Measurements from ENCODE around the gene EVL.

Gene EVL

GRCh38 chr14:100064335-100065092, 708 bp upstream of the EVL start:
- in situ Hi-C loops (cut with HindIII; ENCODE audit: low sequenced_read_pairs) = loop anchor here (5.0 kb wide), 1 partner anchor 68 kb away; no protein-coding TSS in a partner anchor

GRCh38 chr14:100065942-100066574, 836 bp downstream of the EVL start:
- in situ Hi-C loops (cut with HindIII; ENCODE audit: low sequenced_read_pairs) = loop anchor here (5.0 kb wide), 1 partner anchor 66 kb away; no protein-coding TSS in a partner anchor

GRCh38 chr14:100066962-100067361, 1.7 kb downstream of the EVL start:
- in situ Hi-C loops (cut with HindIII; ENCODE audit: low sequenced_read_pairs) = loop anchor here (5.0 kb wide), 1 partner anchor 65 kb away; no protein-coding TSS in a partner anchor

- in situ Hi-C loops (cut with HindIII; ENCODE audit: low sequenced_read_pairs) = loop anchor here (5.0 kb wide), 1 partner anchor 65 kb away; no protein-coding TSS in a partner anchor
Measured at GRCh38 chr14:100067481-100067880, 2.3 kb downstream of the EVL start.

GRCh38 chr14:100067971-100068959, 3.0 kb downstream of the EVL start:
- in situ Hi-C loops (cut with HindIII; ENCODE audit: low sequenced_read_pairs) = loop anchor here (5.0 kb wide), 1 partner anchor 64 kb away; no protein-coding TSS in a partner anchor

- in situ Hi-C loops (cut with HindIII; ENCODE audit: low sequenced_read_pairs) = loop anchor here (5.0 kb wide), 1 partner anchor 63 kb away; no protein-coding TSS in a partner anchor
Measured at GRCh38 chr14:100069161-100069800, 4.1 kb downstream of the EVL start.

GRCh38 chr14:100070310-100070709, 5.1 kb downstream of the EVL start:
- in situ Hi-C loops (cut with HindIII; ENCODE audit: low sequenced_read_pairs) = no loop called here

- in situ Hi-C loops (cut with HindIII; ENCODE audit: low sequenced_read_pairs) = no loop called here
Measured at GRCh38 chr14:100071545-100071944, 6.3 kb downstream of the EVL start.

- in situ Hi-C loops (cut with HindIII; ENCODE audit: low sequenced_read_pairs) = no loop called here
Measured at GRCh38 chr14:100072783-100073346, 7.6 kb downstream of the EVL start.

GRCh38 chr14:100073576-100074430, 8.6 kb downstream of the EVL start:
- in situ Hi-C loops (cut with HindIII; ENCODE audit: low sequenced_read_pairs) = no loop called here

- in situ Hi-C loops (cut with HindIII; ENCODE audit: low sequenced_read_pairs) = no loop called here
Measured at GRCh38 chr14:100074431-100075100, 9.3 kb downstream of the EVL start.

GRCh38 chr14:100075681-100076080, 10.5 kb downstream of the EVL start:
- in situ Hi-C loops (cut with HindIII; ENCODE audit: low sequenced_read_pairs) = no loop called here

GRCh38 chr14:100076133-100076532, 10.9 kb downstream of the EVL start:
- in situ Hi-C loops (cut with HindIII; ENCODE audit: low sequenced_read_pairs) = no loop called here

GRCh38 chr14:100076606-100077005, 11.4 kb downstream of the EVL start:
- in situ Hi-C loops (cut with HindIII; ENCODE audit: low sequenced_read_pairs) = no loop called here

GRCh38 chr14:100077441-100077840, 12.2 kb downstream of the EVL start:
- in situ Hi-C loops (cut with HindIII; ENCODE audit: low sequenced_read_pairs) = no loop called here

GRCh38 chr14:100078216-100078803, 13.1 kb downstream of the EVL start:
- in situ Hi-C loops (cut with HindIII; ENCODE audit: low sequenced_read_pairs) = no loop called here

GRCh38 chr14:100078997-100079725, 13.9 kb downstream of the EVL start:
- in situ Hi-C loops (cut with HindIII; ENCODE audit: low sequenced_read_pairs) = no loop called here

- in situ Hi-C loops (cut with HindIII; ENCODE audit: low sequenced_read_pairs) = no loop called here
Measured at GRCh38 chr14:100079726-100080005, 14.4 kb downstream of the EVL start.
